HepG2 (cell line): Measurements from ENCODE around the gene IQCN. TPM values are rescaled to one million over a fixed set of nuclear protein-coding genes. Genes with fewer than 3 reads are reported as not detected.

Experiments used
- KLF11 ChIP-seq: IDR thresholded peaks from 2 replicates; pipeline ENCODE4 v1.6.1; 2016; ENCODE audit warnings: missing compliant biosample characterization
- MYC ChIP-seq: sonication (generic); formaldehyde crosslinking; IDR thresholded peaks from 2 replicates; pipeline ENCODE4 v1.9.0; 2021; ENCODE audit warnings: missing genetic modification reagents, borderline replicate concordance
- ZBTB10 ChIP-seq: sonication (generic); formaldehyde crosslinking; IDR thresholded peaks from 2 replicates; pipeline ENCODE4 v1.4.0; 2020; ENCODE audit warnings: missing genetic modification reagents, borderline replicate concordance
- ZC3H13 ChIP-seq: sonication (generic); formaldehyde crosslinking; IDR thresholded peaks from 2 replicates; pipeline ENCODE4 v1.8.1; 2023; ENCODE audit warnings: mild to moderate bottlenecking, missing genetic modification reagents, moderate library complexity
- ZNF234 ChIP-seq: sonication (generic); formaldehyde crosslinking; conservative IDR thresholded peaks from 2 replicates; pipeline ENCODE4 v1.5.1; 2020; ENCODE audit warnings: mild to moderate bottlenecking, missing genetic modification reagents
- ZNF292 ChIP-seq: sonication (generic); formaldehyde crosslinking; IDR thresholded peaks from 2 replicates; pipeline ENCODE4 v1.8.1; 2022; ENCODE audit warnings: mild to moderate bottlenecking, low read depth, missing genetic modification reagents, borderline replicate concordance
- ZNF337 ChIP-seq: sonication (generic); formaldehyde crosslinking; IDR thresholded peaks from 2 replicates; pipeline ENCODE4 v1.5.1; 2020; ENCODE audit warnings: missing genetic modification reagents, low read depth, mild to moderate bottlenecking, borderline replicate concordance
- ZNF33B ChIP-seq: sonication (generic); formaldehyde crosslinking; IDR thresholded peaks from 2 replicates; pipeline ENCODE4 v1.5.1; 2020; ENCODE audit warnings: mild to moderate bottlenecking, missing genetic modification reagents
- ZNF597 ChIP-seq: sonication (generic); formaldehyde crosslinking; IDR thresholded peaks from 2 replicates; pipeline ENCODE4 v1.5.0; 2020; ENCODE audit warnings: missing genetic modification reagents
- ZXDC ChIP-seq: sonication (generic); formaldehyde crosslinking; IDR thresholded peaks from 2 replicates; pipeline ENCODE4 v1.5.0; 2020; ENCODE audit warnings: mild to moderate bottlenecking, missing genetic modification reagents
- polyA plus RNA-seq, 8 experiments: library from polyadenylated mRNA; depleted of rRNA in 3 of 8; stranded (reverse) in 7 of 8; unstranded in 1 of 8; fragments of >200 nt; fragmentation: Illumina TruSeq in 4 of 8; extraction: Trizol in 4 of 8; gene quantifications; 2 replicates each; pipeline versions ENCODE4 v1.2.1 to v1.2.3, GENCODE V29; 2011 to 2016; ENCODE audit warnings: low read depth in 4 of 8, missing spikeins in 1 of 8, mixed read lengths in 1 of 8; ENCODE audit not compliant: insufficient read depth in 1 of 8
- total RNA-seq, 5 experiments: library from RNA; depleted of rRNA; stranded (reverse); fragments of >200 nt; fragmentation: Illumina TruSeq; extraction: Trizol; gene quantifications; 2 replicates each; pipeline ENCODE4 v1.2.3, GENCODE V29; 2016; ENCODE audit warnings: low read depth in 1 of 5
- TF ChIP-seq, protein P1 (sequence below): sonication (generic); formaldehyde crosslinking; IDR thresholded peaks from 2 replicates; pipeline ENCODE4 v1.5.1; 2020; ENCODE audit warnings: missing genetic modification reagents, mild to moderate bottlenecking, borderline replicate concordance

Gene IQCN
- total and polyA plus RNA-seq, 2 of the 13 experiments (the other 11 are each of a cell fraction or from before 2014, with no cell fraction given): 0.04 to 0.18 TPM

DNA sequence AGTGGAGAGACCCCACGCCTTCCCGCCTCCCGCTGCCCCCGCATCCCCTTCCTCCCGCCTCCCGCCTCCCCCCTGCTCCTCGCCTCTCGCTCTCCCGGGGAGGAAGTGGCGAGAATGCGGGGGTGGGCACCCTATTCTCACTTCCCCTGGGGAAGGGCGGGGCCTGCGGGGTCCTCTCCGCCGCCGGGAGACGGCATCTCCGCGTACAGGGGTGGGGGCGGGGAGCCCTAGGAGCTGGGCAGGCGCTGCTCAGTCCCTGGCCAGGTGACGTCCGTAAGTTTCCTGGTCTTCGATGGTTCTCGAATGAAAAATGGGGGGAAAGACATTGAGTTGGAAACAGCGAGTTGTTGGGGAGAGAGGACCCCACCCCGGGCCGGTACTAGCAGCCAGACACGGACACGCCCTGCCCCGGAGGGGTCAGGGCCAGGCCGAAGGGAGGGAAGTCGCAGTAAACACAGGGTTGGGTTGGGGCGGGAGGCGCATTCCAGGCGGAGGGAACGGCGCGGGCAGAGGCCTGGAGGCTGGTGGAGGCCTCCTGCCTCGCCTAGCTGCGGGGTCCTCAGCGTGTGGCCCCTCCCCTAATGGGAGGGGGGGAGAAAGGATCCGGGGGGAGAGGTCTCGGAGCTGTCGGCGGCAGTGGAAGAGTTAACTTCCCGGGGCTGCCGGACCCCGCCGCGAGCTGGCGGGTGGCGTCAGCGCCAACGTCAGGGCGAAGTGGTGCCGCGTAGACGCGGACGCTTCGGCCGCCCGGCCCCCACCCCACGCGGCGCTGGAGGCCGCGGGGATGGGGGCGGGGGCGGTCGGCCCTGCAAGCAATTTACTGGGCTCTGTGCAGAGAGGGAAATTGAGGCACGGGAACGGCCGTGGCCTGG is 17.6 kb upstream of the IQCN start (continued):
- no peak for TF ChIP-seq ZNF292 (CRISPR knock-in tag)
- TF ChIP-seq, protein P1, sequence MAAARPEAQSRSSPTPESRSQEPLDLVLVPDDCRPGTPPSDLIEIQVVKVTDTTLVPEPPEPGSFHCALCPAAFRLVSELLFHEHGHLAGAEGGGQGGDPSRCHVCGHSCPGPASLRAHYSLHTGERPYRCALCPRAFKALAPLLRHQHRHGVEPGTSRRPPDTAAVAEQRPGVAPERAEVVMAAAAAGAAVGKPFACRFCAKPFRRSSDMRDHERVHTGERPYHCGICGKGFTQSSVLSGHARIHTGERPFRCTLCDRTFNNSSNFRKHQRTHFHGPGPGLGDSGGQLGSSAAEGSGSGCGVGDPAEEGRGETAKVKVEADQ (CRISPR knock-in tag): no peak
- TF ChIP-seq KLF11 (CRISPR knock-in tag): no peak
- no peak for TF ChIP-seq ZBTB10 (CRISPR knock-in tag)
- TF ChIP-seq ZNF33B (CRISPR knock-in tag): no peak
- no peak for TF ChIP-seq MYC (CRISPR knock-in tag)
- TF ChIP-seq ZXDC (CRISPR knock-in tag): no peak
- TF ChIP-seq ZNF337 (CRISPR knock-in tag): no peak
- TF ChIP-seq ZC3H13 (CRISPR knock-in tag): no peak; the same call in 1 of the 2 replicates
- no peak for TF ChIP-seq ZNF597 (CRISPR knock-in tag)
- TF ChIP-seq ZNF234 (CRISPR knock-in tag): no peak
